ENCODE data around the gene WDPCP. TPM values are rescaled to one million over a fixed set of nuclear protein-coding genes. Genes with fewer than 3 reads are reported as not detected.
"Not testable (repeated sequence)": the region's sequence is repeated elsewhere in the genome, so short reads cannot be mapped to it uniquely, and the experiment has no call there.

The WDPCP gene
- total RNA-seq, 1 donor from 2014 or later: 5.7 TPM

GRCh38 chr2:63582873-63583272 lies 5.4 kb downstream of the WDPCP start:
- Mint-ChIP-seq H3K9me3 (ENCODE audit: unreplicated experiment) (no peaks in the 10 kb centered on the region), H3K36me3 (ENCODE audit: low read depth, unreplicated experiment) (no peaks in the 10 kb centered on the region), H3K4me1 (ENCODE audit: unreplicated experiment) (peaks cover 3% of the 10 kb centered on the region), H3K27ac (ENCODE audit: unreplicated experiment) (no peak overlapping the region), H3K4me3 (ENCODE audit: unreplicated experiment) (no peak overlapping the region), H3K27me3 (ENCODE audit: unreplicated experiment) (no peaks in the 10 kb centered on the region)
- DNase-seq (ENCODE audit: low spot score): no peak
- TF ChIP-seq CTCF (IDR thresholded peaks at IDR 0.05; ENCODE audit: unreplicated experiment): no peak

DNA sequence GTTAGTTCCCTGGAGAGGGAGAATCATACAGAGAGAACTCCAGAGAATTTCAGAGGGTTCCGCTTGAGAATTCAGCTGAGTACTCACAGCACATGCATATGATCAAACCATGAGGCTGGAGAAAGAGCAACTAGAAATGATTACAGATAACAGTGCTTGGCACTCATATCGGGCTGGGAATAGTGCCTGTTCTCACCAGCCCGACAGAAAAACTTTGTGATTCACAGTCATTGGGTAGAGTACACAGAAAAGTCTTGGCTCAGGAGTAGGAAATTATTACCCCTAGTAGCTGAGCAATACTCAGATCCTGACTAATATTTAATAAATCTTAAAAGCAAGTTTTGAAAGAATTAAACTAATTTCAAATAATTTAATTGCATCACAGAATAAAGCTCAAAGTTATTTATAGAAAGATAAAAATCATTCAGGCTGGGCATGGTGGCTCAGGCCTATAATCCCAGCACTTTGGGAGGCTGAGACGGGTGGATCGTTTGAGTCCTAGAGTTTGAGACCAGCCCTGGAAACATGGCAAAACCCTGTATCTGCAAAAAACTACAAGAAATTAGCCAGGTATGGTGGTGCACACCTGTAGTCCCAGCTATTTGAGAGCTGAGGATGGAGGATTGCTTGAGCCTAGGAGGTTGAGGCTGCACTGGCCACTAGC lies 6.8 kb downstream of the WDPCP start:
- Mint-ChIP-seq H3K27me3 (ENCODE audit: unreplicated experiment) (no peaks in the 10 kb centered on the region), H3K4me1 (ENCODE audit: unreplicated experiment) (no peaks in the 10 kb centered on the region), H3K27ac (ENCODE audit: unreplicated experiment) (no peak overlapping the region), H3K4me3 (ENCODE audit: unreplicated experiment) (no peak overlapping the region), H3K36me3 (ENCODE audit: low read depth, unreplicated experiment) (no peaks in the 10 kb centered on the region), H3K9me3 (ENCODE audit: unreplicated experiment) (no peaks in the 10 kb centered on the region)
- TF ChIP-seq CTCF (IDR thresholded peaks at IDR 0.05; ENCODE audit: unreplicated experiment): no peak
- DNase-seq (ENCODE audit: low spot score): no peak

GRCh38 chr2:63580651-63581297 lies 7.5 kb downstream of the WDPCP start:
- TF ChIP-seq CTCF (IDR thresholded peaks at IDR 0.05; ENCODE audit: unreplicated experiment): no peak
- no peak for DNase-seq (ENCODE audit: low spot score)
- no peak overlapping the region for H3K4me3 Mint-ChIP-seq (ENCODE audit: unreplicated experiment)
- H3K9me3 Mint-ChIP-seq (ENCODE audit: unreplicated experiment): no peaks in the 10 kb centered on the region
- H3K27ac Mint-ChIP-seq (ENCODE audit: unreplicated experiment): no peak overlapping the region
- no peaks in the 10 kb centered on the region for H3K4me1 Mint-ChIP-seq (ENCODE audit: unreplicated experiment)
- no peaks in the 10 kb centered on the region for H3K27me3 Mint-ChIP-seq (ENCODE audit: unreplicated experiment)
- no peaks in the 10 kb centered on the region for H3K36me3 Mint-ChIP-seq (ENCODE audit: low read depth, unreplicated experiment)

DNA sequence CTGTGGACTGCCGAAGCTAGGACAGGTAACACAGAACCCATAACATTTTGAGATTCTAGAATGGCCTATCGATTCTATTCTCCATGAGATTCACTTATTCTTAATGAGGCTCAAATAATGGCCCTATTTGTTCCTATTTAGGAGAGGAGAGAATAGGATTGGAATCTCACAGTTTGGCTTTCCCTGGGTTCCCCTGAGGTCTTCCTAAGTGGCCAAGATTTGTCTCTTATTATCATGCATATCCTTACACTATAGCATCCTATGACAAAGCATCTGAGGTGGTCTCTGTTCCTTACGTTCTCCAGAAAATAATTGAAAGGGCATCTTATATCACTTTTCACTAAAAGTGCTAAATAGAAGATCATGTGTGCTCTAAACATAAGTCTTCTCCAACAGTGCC lies 9.5 kb downstream of the WDPCP start:
- H3K27ac Mint-ChIP-seq (ENCODE audit: unreplicated experiment): no peak overlapping the region
- no peaks in the 10 kb centered on the region for H3K36me3 Mint-ChIP-seq (ENCODE audit: low read depth, unreplicated experiment)
- no peak for DNase-seq (ENCODE audit: low spot score)
- H3K27me3 Mint-ChIP-seq (ENCODE audit: unreplicated experiment): no peaks in the 10 kb centered on the region
- TF ChIP-seq CTCF (IDR thresholded peaks at IDR 0.05; ENCODE audit: unreplicated experiment): no peak
- no peaks in the 10 kb centered on the region for H3K9me3 Mint-ChIP-seq (ENCODE audit: unreplicated experiment)
- H3K4me1 Mint-ChIP-seq (ENCODE audit: unreplicated experiment): no peaks in the 10 kb centered on the region
- no peak overlapping the region for H3K4me3 Mint-ChIP-seq (ENCODE audit: unreplicated experiment)

- no peak for DNase-seq (ENCODE audit: low spot score)
- Mint-ChIP-seq H3K9me3 (ENCODE audit: unreplicated experiment) (no peaks in the 10 kb centered on the region), H3K4me1 (ENCODE audit: unreplicated experiment) (no peaks in the 10 kb centered on the region), H3K36me3 (ENCODE audit: low read depth, unreplicated experiment) (no peaks in the 10 kb centered on the region), H3K27me3 (ENCODE audit: unreplicated experiment) (no peaks in the 10 kb centered on the region), H3K4me3 (ENCODE audit: unreplicated experiment) (no peak overlapping the region), H3K27ac (ENCODE audit: unreplicated experiment) (no peak overlapping the region)
- no peak for TF ChIP-seq CTCF (IDR thresholded peaks at IDR 0.05; ENCODE audit: unreplicated experiment)
These were observed 11.7 kb downstream of the WDPCP start for GRCh38 chr2:63576546-63576945.

GRCh38 chr2:63573726-63574345 lies 14.4 kb downstream of the WDPCP start:
- not testable (repeated sequence) for H3K27ac Mint-ChIP-seq (ENCODE audit: unreplicated experiment); H3K4me1 Mint-ChIP-seq (ENCODE audit: unreplicated experiment); H3K9me3 Mint-ChIP-seq (ENCODE audit: unreplicated experiment); DNase-seq (ENCODE audit: low spot score); H3K4me3 Mint-ChIP-seq (ENCODE audit: unreplicated experiment); H3K36me3 Mint-ChIP-seq (ENCODE audit: low read depth, unreplicated experiment); H3K27me3 Mint-ChIP-seq (ENCODE audit: unreplicated experiment)

DNA sequence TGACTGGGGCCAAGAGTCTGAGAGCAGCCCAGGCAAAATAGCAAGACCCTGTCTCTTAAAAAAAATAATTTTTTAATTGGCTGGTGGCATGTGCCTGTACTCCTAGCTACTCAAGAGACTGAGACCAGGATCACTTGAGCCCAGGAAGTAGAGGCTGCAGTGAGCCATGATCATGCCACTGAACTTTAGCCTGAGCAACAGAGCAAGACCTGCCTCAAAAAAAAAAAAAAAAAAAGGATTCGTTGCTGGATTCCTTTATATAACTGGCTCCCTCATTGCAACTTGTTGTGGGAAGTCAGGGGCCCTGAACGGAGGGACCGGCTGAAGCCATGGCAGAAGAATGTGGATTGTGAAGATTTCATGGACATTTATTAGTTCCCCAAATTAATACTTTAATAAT lies 15.3 kb downstream of the WDPCP start:
- not testable (repeated sequence) for H3K4me3 Mint-ChIP-seq (ENCODE audit: unreplicated experiment); H3K9me3 Mint-ChIP-seq (ENCODE audit: unreplicated experiment); H3K27me3 Mint-ChIP-seq (ENCODE audit: unreplicated experiment); H3K36me3 Mint-ChIP-seq (ENCODE audit: low read depth, unreplicated experiment); H3K4me1 Mint-ChIP-seq (ENCODE audit: unreplicated experiment); H3K27ac Mint-ChIP-seq (ENCODE audit: unreplicated experiment); DNase-seq (ENCODE audit: low spot score)

Data from endothelial cell (in vitro differentiated cells).